Measurements from ENCODE around the gene ANKRD53. TPM values are rescaled to one million over a fixed set of nuclear protein-coding genes. Genes with fewer than 3 reads are reported as not detected.

ANKRD53 gene
- total RNA-seq, 3 donors from 2014 or later, result not detected

DNA sequence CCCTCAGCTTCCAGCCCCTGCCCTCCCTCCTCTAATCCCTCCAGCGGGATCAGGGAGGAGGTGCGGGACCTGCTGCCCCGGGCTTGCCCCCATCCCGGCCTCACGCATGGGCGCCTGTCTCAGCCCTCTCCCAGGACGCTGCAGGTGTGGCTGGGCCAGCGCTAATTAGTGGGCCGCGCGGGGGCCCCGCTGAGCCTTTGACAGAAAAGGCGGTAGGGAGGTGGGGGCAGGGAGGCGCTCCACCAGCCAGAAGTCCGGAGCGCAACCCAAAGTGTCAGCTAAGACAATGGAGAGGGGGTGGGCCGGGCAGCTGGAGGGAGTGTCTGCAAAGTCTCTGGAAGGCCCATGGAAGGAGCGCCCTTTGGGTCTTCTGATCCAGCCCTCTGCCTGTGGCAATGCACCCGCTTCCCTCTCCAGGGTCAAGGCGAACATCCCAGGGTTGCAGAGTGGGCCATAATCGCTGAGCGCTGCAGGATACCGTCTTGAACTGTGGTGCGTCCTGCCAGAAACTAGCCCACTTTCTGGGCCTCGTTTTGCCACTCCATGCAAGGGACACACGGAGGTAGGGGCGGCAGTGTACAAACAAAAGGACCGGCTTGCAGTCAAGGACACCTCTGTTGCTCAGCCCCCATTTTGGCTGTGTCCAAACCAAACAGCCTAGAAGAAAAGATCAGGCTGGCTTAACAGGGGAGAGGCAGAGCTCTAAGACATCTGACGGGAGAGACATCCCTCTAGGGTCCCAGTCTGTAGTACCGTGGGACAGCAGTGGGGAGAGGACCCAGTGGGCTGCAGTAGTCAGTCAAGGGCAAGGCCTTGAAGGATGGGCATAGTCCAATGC lies 39.2 kb upstream of the ANKRD53 start:
- Mint-ChIP-seq H3K27me3 (ENCODE audit: low read depth) (peaks cover 10% of the 10 kb centered on the region), H3K36me3 (ENCODE audit: insufficient read depth) (no peaks in the 10 kb centered on the region), H3K9me3 (no peaks in the 10 kb centered on the region), H3K4me3 (no peak overlapping the region), H3K4me1 (ENCODE audit: low read depth) (no peaks in the 10 kb centered on the region)
- DNase-seq (no peak), ATAC-seq (no peak)

DNA sequence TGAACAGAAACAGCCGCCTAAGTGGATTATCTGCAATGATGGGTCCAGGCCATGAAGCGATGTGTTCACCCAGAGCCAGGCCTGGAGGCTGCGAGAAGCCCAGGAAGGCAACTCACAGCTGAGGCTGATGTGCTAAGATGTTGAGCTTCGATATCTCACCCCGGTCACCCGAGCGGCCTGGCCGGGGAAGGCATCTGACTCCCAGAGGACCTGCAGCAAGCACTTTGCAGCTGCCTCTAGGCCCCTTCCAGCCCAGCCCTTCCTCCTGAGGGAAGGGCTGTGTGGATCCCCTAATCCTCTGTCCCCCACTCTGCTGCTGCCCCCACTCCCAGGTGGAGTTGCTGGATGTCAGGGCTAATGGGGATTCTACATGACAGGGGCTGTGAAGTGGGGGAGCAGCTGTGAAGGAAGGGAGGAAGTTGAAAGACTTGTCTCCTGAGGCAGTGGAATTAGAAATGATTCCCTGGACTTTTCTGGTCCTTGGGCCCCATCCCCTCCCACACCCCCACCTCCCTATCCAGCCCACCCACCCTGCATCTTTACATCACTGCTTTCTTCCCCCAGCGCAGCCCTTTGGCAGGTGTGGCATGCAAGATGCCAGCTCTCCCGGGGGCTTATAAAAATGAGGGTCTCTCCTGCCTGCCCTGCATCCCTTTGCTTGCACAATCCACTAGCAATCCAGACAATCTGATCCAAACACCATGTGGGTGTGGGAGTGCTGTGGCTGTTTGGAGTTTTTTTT lies 38.4 kb upstream of the ANKRD53 start:
- no peaks in the 10 kb centered on the region for H3K36me3 Mint-ChIP-seq (ENCODE audit: insufficient read depth)
- DNase-seq (no peak), ATAC-seq (no peak)
- peaks cover 12% of the 10 kb centered on the region for H3K27me3 Mint-ChIP-seq (ENCODE audit: low read depth)
- no peaks in the 10 kb centered on the region for H3K9me3 Mint-ChIP-seq
- no peak overlapping the region for H3K4me3 Mint-ChIP-seq
- no peaks in the 10 kb centered on the region for H3K4me1 Mint-ChIP-seq (ENCODE audit: low read depth)

DNA sequence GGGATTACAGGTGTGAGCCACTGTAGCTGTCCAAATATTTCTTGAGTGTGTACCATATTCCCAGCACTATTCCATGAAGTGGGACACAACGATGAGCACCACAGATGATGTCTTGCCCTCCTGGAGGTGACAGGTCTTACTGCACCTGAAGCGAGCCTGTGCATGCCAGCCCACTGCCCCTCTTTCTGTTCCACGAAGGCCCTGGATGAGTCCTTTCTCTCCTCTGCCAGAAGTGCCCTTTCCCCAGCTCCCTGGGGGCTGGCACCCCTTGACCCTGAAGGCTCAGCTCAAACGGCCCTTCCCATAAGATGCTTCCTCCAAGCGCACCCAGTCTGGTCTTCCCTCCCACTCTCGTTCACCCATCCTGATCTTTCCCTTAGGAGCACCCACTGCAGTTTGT lies 37.2 kb upstream of the ANKRD53 start:
- Mint-ChIP-seq H3K4me1 (ENCODE audit: low read depth) (no peaks in the 10 kb centered on the region), H3K9me3 (no peaks in the 10 kb centered on the region), H3K36me3 (ENCODE audit: insufficient read depth) (no peaks in the 10 kb centered on the region), H3K4me3 (no peak overlapping the region), H3K27me3 (ENCODE audit: low read depth) (peaks cover 11% of the 10 kb centered on the region)
- DNase-seq, result no peak
- no peak for ATAC-seq

DNA sequence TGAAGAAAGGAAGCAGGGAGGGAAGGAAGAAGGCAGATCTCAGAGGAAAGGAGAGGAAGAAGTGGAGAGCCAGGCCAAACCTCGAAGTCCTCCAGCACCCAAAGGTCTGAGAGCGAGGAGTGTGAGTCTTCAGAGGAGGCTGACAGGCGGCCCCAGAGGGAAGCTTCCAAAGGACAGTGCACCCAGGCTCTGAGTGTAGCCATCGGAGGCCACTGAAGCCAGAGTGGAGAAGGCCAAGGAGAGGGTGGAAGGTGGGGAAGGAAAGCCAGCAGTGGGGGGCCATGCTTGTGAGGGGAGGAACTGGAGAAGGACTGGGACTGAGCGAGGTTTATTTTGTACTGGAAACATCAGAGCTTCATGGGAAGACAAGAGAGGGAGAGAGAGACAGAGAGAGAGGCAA lies 36.7 kb upstream of the ANKRD53 start:
- Mint-ChIP-seq H3K36me3 (ENCODE audit: insufficient read depth) (no peaks in the 10 kb centered on the region), H3K9me3 (no peaks in the 10 kb centered on the region), H3K4me3 (no peak overlapping the region), H3K4me1 (ENCODE audit: low read depth) (peaks cover under 1% of the 10 kb centered on the region), H3K27me3 (ENCODE audit: low read depth) (peaks cover 8% of the 10 kb centered on the region)
- DNase-seq (no peak), ATAC-seq (no peak)

DNA sequence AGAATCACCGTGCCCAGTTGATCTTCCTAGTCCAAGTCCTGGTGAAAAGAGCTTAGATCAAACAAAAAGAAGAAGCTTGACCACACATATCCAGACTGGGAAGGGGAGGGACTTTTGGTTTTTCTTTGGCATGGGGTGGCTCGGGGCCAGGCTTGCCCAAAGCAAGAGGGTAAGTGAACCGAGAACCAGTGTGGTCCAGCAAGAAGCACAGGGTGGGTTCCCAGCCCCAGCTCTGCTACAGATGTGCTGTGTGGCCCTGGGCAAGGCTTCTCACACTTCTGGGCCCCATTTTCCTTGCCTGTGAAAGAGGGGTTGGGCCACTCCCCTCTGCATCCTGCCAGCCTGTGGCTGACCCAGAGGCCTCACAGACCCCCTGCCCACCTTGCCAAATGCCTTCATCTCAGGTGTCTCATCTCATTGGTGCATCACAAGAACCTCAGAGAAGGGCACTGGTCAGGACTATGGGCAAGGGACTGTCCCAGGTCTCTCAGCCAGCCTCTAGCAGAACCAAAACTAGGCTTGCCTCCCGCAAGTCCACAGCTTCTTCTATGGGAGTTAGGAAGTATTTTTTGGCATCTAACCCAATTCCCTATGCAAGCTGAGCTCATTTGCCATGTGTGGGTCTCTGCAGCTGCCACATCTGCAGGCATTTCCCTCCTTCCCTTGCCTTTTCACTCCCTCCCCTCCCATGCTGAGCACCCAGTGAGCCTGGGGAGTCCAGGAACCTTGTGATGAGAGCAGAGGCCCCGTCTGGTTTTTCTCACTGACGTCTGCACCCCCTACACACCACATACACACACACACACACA lies 35.8 kb upstream of the ANKRD53 start:
- Mint-ChIP-seq H3K9me3 (no peaks in the 10 kb centered on the region), H3K27me3 (ENCODE audit: low read depth) (peaks cover 13% of the 10 kb centered on the region), H3K4me3 (no peak overlapping the region), H3K4me1 (ENCODE audit: low read depth) (peaks cover 7% of the 10 kb centered on the region), H3K36me3 (ENCODE audit: insufficient read depth) (no peaks in the 10 kb centered on the region)
- DNase-seq (no peak), ATAC-seq (no peak)

DNA sequence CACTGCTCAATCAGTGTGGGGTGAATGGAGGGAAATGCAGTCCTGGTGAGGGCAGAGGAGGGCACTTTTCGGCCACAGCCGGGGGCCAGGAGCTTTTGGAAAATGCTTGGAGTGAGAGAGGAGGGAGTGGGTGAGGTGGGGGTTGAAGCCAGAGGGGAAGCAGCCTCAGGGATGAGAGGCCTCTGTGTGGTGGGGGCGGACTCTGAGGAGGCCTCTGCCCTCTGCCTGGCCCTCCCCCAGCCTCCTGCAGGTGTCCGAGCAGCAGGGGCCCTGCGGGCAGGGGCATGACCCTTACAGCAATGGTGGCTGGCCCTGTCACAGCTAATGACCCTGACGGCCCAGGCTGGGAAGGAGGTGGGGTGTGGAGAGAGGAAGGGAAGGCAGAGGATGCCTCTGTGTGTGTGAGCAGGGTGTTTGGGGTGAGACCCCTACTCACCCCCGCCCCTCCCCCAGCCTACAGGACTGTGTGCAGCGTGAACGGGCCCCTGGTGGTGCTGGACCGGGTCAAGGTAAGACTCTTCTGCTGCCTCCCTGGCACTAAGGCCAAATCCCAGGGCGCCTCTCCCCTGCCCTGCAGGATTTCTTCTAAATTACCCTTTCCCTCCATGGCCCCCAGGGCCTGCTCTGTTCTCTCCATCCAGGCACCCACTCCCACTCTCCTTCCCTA lies 35.1 kb upstream of the ANKRD53 start:
- Mint-ChIP-seq H3K4me1 (ENCODE audit: low read depth) (peaks cover 15% of the 10 kb centered on the region), H3K9me3 (no peaks in the 10 kb centered on the region), H3K4me3 (no peak overlapping the region), H3K27me3 (ENCODE audit: low read depth) (peaks cover 19% of the 10 kb centered on the region), H3K36me3 (ENCODE audit: insufficient read depth) (no peaks in the 10 kb centered on the region)
- DNase-seq, result no peak
- ATAC-seq, result no peak

DNA sequence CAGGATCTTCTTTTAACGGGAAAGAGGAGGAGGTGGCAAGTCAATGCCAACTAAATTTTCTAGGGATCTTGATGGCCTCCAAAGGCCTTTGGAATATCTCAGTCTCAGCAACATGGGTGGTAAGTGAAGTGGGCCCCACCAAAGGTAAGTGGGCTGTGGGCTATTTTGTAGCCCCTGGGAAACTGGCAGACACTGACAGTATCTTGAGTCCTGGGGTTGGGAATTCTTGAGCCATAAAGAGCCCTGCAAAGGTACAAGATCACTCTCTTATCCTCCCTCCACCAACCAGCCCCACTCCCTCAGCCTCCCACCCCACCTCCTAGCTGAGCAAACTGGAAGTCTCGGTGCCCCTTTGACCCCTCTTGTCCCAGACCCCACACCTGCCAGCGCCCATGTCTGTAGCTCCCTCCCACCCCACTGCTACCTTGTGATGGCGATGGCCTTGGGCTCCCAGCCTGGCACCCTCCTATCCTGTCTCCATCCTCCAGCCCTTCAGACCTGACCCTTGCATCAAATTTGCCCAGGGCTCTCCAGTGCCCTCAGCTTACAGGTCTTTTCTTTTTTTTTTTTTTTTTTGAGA lies 34.2 kb upstream of the ANKRD53 start:
- H3K27me3 Mint-ChIP-seq (ENCODE audit: low read depth), result peaks cover 17% of the 10 kb centered on the region

DNA sequence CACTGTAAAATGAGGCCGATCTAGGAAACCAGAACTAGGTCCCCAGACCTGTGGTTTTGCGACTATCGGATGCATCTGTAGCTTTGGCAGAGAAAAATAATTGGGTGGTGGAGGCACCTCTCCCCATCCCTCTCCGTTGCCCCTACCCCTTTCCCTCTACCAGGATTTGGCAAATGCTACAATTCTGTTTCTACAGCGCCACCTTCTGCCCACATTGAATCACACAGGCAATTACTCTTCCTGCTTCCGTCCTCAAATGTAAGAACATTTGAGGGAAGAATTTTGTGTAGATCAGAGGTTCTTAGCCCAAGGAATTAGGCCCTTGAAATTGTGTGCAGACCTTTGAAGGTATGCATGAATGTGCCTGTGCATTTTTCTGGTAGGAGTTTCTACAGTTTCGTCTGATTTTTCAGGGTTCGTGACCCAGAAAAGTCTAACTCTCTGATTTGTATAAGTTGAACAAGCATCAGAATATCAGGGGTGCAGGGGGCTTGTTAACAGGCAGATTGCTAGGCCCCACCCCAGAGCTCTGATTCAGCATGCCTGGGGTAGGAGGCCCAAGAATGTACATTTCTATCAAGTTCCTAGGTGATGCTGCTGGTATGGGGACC lies 31.5 kb upstream of the ANKRD53 start:
- H3K4me1 Mint-ChIP-seq (ENCODE audit: low read depth), result peaks cover 16% of the 10 kb centered on the region
- ATAC-seq, result no peak
- no peaks in the 10 kb centered on the region for H3K9me3 Mint-ChIP-seq
- peak; percentile 32 for DNase-seq
- H3K4me3 Mint-ChIP-seq, result no peak overlapping the region
- peaks cover 18% of the 10 kb centered on the region for H3K27me3 Mint-ChIP-seq (ENCODE audit: low read depth)
- H3K36me3 Mint-ChIP-seq (ENCODE audit: insufficient read depth), result no peaks in the 10 kb centered on the region

More for the DNA sequence above, 34.2 kb upstream of the ANKRD53 start:
- Mint-ChIP-seq H3K9me3 (no peaks in the 10 kb centered on the region), H3K4me3 (no peak overlapping the region), H3K4me1 (ENCODE audit: low read depth) (peaks cover 16% of the 10 kb centered on the region), H3K36me3 (ENCODE audit: insufficient read depth) (no peaks in the 10 kb centered on the region)
- ATAC-seq (no peak), DNase-seq (no peak)

DNA sequence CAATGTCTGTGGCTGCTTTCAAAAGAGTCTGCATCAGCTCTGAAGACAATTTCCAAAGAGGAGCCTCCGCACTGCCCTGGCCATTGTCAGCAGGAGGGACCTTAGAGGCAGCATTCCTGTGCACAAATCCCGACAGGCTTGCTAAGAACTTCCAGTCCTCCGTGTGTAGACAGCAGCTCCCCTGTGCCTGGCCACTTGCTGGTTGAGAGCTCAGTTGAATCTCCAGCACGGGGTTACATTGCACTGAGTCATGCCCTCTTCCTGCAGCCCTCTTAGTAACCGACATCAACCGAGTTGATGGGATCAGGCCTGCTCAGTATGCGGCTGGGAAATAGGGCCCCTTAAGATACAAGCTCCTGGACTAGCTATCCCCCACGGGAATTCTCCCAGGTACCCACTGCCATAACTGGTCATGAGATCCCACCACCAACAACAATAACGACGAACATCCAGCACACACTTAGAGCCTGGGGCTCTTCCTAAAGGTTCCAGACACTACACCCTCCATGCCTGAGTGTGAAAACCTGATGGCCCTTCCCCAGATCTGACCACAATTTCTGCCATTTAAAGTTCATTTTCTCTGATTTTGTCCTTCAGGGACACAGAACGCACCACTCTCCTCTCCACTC lies 30.8 kb upstream of the ANKRD53 start:
- DNase-seq (no peak), ATAC-seq (no peak)
- peak overlapping the region; percentile 77 for H3K4me3 Mint-ChIP-seq
- H3K9me3 Mint-ChIP-seq, result no peaks in the 10 kb centered on the region
- peaks cover 20% of the 10 kb centered on the region for H3K27me3 Mint-ChIP-seq (ENCODE audit: low read depth)
- peaks cover 16% of the 10 kb centered on the region for H3K4me1 Mint-ChIP-seq (ENCODE audit: low read depth)
- no peaks in the 10 kb centered on the region for H3K36me3 Mint-ChIP-seq (ENCODE audit: insufficient read depth)

DNA sequence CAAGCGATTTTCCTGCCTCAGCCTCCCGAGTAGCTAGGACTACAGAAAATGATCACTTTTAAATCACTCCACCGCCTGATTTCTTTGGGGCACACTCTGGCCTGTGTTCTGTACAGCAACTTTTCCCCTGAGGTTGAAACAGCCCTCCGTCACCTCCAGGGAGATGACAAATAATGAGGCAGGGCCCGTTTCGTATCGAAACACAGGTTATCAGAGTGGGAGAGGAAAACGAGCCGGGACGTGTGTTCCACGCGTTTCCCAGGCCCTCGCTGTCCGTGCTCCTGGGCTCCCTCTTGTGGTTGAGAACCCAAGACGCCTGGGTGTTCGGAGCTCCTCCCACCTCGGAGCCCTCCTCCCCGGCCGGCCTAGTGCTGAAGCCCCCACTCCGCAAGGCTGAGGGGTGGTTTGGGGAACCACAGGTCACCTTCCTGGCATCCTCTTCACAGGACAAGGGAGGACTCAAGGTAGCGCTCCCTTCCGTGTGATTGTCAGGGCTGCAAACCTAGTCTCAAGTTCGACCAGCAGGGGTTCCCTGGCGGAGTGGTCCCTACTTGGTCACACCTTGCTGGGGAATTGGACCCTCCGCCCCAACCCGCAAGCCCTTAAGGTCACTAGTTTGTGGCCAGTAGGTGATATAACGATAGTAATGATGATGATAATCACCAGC lies 30.0 kb upstream of the ANKRD53 start:
- Mint-ChIP-seq H3K9me3 (no peaks in the 10 kb centered on the region), H3K36me3 (ENCODE audit: insufficient read depth) (no peaks in the 10 kb centered on the region), H3K27me3 (ENCODE audit: low read depth) (peaks cover 25% of the 10 kb centered on the region), H3K4me3 (peak overlapping the region; percentile 77), H3K4me1 (ENCODE audit: low read depth) (peaks cover 16% of the 10 kb centered on the region)
- ATAC-seq (peak; percentile 96 to 98), DNase-seq (peak; percentile 76)

DNA sequence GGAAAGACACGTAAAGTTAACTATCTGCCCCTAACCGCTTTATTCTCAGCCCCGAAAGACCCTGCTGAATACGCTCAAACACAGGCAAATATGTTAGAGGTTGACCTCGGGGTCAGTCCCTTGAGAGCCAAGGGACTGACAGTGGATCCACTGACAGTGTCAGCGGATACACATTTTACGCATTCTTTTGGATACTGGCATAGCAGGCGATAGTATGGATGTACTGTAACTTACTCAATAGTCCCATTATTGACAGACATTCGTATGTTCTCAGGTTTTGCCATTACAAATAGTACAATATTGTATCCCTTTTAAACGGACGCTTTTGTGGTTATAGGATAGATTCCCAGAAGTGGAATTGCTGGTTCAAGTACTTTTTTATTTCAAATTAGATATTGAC lies 29.3 kb upstream of the ANKRD53 start:
- no peak for ATAC-seq
- Mint-ChIP-seq H3K9me3 (no peaks in the 10 kb centered on the region), H3K36me3 (ENCODE audit: insufficient read depth) (no peaks in the 10 kb centered on the region), H3K4me1 (ENCODE audit: low read depth) (peaks cover 16% of the 10 kb centered on the region), H3K27me3 (ENCODE audit: low read depth) (peaks cover 28% of the 10 kb centered on the region), H3K4me3 (no peak overlapping the region)
- no peak for DNase-seq

DNA sequence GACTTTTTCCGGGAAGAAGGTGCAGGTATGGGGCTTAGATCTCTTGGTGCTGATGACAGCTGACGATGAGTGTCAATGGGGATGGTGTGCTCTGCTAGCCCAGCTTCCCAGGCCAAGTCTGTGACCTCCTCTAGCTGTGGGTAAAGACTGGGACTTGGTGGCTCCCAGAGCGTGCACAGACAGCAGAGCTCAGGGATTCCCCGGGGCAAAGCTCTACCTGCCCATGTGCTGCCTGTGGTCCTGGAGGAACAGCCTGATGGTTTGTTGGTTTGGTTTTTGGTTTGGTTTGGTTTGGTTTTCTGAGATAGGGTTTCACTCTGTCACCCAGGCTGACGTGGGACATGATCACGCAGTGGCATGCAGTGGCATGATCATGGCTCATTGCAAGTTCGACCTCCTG lies 23.5 kb upstream of the ANKRD53 start:
- Mint-ChIP-seq H3K4me1 (ENCODE audit: low read depth) (peaks cover 2% of the 10 kb centered on the region), H3K4me3 (no peak overlapping the region), H3K27me3 (ENCODE audit: low read depth) (peaks cover 36% of the 10 kb centered on the region), H3K36me3 (ENCODE audit: insufficient read depth) (no peaks in the 10 kb centered on the region), H3K9me3 (no peaks in the 10 kb centered on the region)
- ATAC-seq, result no peak
- DNase-seq, result no peak

DNA sequence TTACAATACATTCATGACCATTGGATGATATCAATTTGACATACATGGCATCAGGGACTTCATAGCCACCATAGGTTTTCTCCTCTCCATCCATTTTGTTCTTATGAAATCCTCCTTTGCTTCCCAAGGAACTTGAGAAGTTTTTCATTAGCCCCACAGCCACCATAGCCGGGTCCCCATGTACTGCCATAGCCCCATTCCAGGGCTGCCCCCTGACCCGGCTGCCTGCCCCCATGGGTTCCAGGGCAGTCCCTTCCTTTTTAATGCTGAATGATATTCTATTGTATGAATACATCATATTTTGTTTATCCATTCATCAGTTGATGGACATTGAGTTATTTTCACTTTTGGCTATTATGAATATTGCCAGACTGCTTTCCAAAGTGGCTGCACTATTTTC lies 22.3 kb upstream of the ANKRD53 start:
- Mint-ChIP-seq H3K27me3 (ENCODE audit: low read depth) (peaks cover 43% of the 10 kb centered on the region), H3K9me3 (no peaks in the 10 kb centered on the region), H3K4me3 (no peak overlapping the region), H3K36me3 (ENCODE audit: insufficient read depth) (no peaks in the 10 kb centered on the region), H3K4me1 (ENCODE audit: low read depth) (peaks cover 2% of the 10 kb centered on the region)
- DNase-seq, result no peak
- no peak for ATAC-seq
